GM19328 (cell line): ENCODE data around the gene TP53INP2.
"Not testable (repeated sequence)": the region's sequence is repeated elsewhere in the genome, so short reads cannot be mapped to it uniquely, and the experiment has no call there.

Source experiments
- ATAC-seq: cut with Tn5 transposase; IDR thresholded peaks from one replicate; pipeline ENCODE4 v1.9.1; 2021; ENCODE audit warnings: mild to moderate bottlenecking, moderate library complexity; ENCODE audit not compliant: unreplicated experiment

TP53INP2 gene

GRCh38 chr20:34720266-34720665 lies 16.1 kb downstream of the TP53INP2 start:
- ATAC-seq, result no peak

DNA sequence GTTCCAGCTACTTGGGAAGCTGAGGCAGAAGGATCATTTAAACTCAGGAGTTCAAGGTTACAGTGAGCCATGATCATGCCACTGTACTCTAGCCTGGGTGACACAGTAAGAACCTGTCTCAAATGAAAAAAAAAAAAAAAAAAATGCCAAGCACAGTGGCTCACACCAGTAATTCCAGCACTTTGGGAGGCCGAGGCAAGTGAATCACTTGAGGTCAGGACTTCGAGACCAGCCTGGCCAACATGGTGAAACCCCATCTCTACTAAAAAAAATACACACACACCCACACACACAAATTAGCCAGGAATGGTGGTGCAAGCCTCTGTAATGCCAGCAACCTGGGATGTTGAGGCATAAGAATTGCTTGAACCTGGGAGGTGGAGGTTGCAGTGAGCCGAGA lies 18.4 kb downstream of the TP53INP2 start:
- not testable (repeated sequence) for ATAC-seq

- ATAC-seq, result no peak
Measured at GRCh38 chr20:34724172-34724571, 20.0 kb downstream of the TP53INP2 start.

- no peak for ATAC-seq
Measured at GRCh38 chr20:34729416-34729815, 25.3 kb downstream of the TP53INP2 start.

DNA sequence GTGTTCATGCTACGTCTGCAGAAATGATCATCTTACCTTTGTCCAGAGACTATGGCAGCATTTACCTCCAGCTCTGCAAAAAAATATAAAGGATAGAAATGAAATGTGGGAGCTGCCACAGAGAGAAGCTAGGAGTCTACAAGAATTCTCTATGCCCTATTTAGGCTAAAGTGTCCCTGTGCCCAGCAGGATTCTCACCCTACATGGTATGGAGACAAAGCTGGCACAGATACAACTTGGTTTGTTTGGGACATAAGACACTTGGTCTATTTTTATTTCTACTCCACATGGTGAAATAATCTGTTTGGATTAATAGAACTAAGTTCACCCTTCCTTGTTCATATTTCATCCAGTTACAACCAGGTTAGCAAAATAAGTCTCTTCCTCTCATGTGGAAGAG lies 28.4 kb downstream of the TP53INP2 start:
- no peak for ATAC-seq

DNA sequence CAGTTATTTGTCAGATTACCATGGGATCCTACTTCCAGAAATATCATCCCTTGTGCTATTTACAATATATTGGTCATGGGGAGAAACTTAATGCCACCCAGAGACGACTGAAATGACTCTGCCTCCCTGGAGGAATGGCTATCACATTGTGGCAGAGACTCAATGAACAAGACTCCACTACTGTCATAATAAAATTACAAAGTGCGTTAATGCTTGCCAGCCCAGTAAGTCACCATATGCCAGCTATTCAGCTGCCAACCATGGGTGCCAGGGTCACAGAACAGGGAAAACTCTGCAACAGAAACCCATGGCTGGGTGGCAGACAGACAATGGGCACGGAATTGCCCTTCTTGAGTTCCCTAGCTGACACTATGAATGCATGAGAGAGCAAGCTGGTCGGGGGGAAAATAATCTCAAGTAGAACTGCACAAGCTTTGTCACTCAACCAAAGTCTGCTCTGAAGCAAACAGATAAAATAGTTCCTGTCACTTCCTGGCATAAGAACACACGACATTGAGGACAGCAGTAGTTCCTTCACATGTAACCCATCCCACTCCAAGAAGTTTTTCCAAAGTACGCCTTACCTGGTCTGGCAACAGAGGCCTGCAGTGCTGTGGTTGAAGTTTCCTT lies 32.1 kb downstream of the TP53INP2 start:
- no peak for ATAC-seq

- no peak for ATAC-seq
Measured at GRCh38 chr20:34743039-34743438, 38.9 kb downstream of the TP53INP2 start.

DNA sequence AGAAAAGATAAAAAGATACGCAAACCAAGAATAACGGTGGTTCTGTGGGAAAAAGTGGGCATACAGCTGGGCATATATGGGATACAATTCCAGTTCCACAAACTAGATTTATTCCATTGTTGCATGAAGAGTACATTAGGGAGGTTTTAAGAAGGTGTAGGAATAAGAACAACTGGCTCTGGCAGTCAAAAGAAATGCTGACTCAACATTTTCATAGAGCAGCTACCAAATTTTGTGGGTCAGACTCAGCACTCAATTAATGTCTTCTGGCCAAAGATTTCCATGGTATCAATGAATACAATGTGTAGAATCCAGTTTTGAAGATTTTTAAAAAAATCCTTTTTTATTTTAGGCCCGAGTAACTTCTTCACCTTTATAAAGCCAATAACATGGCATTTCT lies 40.2 kb downstream of the TP53INP2 start:
- no peak for ATAC-seq

DNA sequence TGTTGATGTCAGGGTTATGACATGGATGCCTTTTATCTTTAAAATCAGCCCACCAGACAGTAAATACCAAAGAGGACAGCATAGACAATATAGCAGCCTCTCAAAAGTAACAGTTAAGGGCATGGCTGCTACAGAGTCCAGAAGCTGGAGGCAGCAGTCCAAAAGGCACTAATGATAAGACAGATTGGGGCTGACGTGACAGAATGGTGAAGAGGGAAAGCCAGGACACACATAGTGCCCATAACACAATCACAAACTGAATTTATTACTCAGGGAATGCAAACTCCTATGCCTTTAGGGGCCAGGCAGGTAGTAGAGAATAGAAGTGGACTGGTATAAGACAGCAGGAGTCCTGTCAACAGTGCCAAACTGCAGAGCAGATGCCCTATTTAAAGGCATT lies 40.7 kb downstream of the TP53INP2 start:
- ATAC-seq, result no peak

- ATAC-seq, result no peak
Measured at GRCh38 chr20:34746674-34747073, 42.5 kb downstream of the TP53INP2 start.

DNA sequence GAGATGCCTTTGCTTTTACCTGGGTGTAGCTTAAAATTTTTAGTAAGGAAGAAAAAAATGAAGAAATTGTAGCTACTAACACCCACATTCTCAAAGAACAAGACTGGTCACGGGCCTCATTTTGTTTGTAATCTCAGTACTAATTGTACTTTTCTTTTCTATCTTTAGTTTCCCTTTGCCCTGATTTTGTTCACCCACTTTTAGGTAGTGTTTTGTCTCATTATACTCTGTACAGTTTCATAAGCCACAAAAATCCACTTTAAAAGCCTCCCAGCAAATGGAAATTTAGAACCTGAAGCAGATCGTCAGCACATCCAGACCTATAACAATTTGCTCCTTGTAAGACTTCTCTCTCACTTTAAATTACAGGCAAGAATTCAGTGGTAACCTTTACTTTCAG lies 43.3 kb downstream of the TP53INP2 start:
- no peak for ATAC-seq

- ATAC-seq, result no peak
Measured at GRCh38 chr20:34748709-34749108, 44.6 kb downstream of the TP53INP2 start.

DNA sequence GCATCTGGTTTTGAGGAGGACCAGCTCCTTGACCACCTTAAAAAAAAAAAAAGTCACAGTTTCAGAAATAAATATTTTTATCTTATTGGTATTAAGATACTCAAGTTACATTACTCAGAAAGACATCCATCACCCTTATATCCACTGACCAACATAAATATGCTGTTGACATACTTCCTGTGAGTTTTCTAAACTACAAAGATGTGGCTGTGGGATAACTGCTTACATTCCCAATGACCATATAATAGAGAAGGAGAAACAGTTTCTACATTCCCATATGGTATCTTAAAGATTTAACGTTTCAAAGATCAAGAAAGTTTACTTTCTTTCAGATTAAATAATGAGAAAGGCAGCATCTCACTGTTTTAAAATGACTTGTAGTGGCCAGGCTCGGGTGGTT lies 46.3 kb downstream of the TP53INP2 start:
- ATAC-seq, result no peak

DNA sequence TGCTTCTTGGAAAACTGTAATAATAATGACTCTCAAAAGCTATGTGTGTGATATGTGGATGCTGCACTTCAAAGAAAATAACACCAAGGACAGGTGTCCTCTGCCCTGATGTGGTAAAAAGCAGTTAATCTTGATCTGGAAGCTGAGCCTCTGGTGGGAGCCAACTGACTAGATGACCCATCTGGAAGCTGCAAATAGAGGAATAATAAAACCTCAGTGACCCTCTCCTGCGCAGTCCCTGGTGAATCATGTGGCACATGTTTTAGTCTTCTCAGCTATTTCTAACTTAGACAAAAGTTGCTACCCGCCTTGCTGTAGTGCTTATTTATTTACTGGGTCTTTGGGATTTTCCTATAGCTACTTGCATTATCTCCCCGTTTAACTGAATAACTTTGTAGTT lies 47.3 kb downstream of the TP53INP2 start:
- ATAC-seq, result no peak

- no peak for ATAC-seq
Measured at GRCh38 chr20:34753706-34754461, 49.7 kb downstream of the TP53INP2 start.

GRCh38 chr20:34754611-34755010 lies 50.5 kb downstream of the TP53INP2 start:
- no peak for ATAC-seq

DNA sequence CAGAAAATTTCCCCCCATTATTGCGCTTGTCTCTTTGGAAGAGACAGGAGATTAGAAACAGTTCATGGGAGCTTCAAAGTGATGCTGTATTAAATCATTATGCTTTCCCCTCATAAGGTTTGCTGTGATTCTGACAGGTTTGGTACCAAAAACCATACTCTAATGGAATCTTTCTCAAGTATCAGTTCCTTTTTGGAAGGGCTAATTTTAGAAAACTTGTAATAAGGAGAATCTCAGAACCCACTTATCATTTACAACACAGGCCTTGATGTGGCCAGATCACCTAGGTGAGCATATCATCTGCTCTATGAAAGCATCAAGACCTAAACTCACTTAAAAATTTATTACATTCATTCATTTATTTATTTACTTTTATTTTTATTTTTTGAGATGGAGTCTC lies 51.2 kb downstream of the TP53INP2 start:
- no peak for ATAC-seq

- no peak for ATAC-seq
Measured at GRCh38 chr20:34762031-34762555, 57.9 kb downstream of the TP53INP2 start.
